Activated gamma-delta T cell treated with anti-CD3 and anti-CD28 coated beads, Interleukin-2, amount 50 U/mL, for 16 hours (primary cell): ENCODE measurements around the gene CCDC40.
"Not testable (repeated sequence)": the region's sequence is repeated elsewhere in the genome, so short reads cannot be mapped to it uniquely, and the experiment has no call there.

Source experiments
- DNase-seq: peaks from one replicate; pipeline ENCODE4 v3.0.0-alpha.2; 2020; ENCODE audit warnings: low read depth

CCDC40 gene

GRCh38 chr17:80045703-80046102 lies 9.3 kb downstream of the CCDC40 start:
- no peak for DNase-seq

DNA sequence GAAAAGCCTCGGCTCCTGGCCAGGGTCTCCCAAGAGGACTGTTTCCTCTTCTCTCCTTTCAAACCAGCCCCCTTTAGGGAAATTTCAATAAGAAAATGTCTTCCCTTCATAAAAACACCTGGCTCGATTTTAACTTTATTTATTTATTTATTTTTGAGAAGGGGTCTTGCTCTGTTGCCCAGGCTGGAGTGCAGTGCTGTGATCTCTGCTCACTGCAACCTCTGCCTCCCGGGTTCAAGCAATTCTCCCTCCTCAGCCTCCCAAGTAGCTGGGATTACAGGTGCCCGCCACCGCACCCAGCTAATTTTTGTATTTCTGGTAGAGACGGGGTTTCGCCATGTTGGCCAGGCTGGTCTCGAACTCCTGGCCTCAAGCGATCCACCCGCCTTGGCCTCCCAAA lies 10.3 kb downstream of the CCDC40 start:
- not testable (repeated sequence) for DNase-seq

GRCh38 chr17:80047176-80047575 lies 10.7 kb downstream of the CCDC40 start:
- DNase-seq = no peak

- DNase-seq = no peak
Measured at GRCh38 chr17:80049986-80050385, 13.5 kb downstream of the CCDC40 start.

DNA sequence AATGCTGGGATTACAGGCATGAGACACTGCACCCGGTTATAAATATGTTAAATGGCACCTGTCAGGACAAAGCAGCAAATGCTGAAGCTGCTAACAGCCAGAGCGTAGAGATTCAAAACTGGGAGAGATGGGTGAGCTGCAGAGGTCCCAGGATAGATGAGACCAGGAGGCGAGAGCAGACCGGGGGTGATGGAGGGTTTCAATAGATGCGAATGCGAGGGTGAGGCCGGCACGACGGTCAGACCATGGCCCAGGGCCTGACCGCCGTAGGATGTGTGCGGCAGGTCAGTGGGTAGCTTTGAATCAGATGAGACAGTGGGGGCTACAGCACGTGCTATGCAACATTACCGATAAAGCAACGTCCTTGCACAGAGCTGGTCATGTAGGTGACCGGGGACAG lies 14.3 kb downstream of the CCDC40 start:
- DNase-seq = no peak

- DNase-seq = no peak
Measured at GRCh38 chr17:80051681-80052080, 15.2 kb downstream of the CCDC40 start.

- DNase-seq = no peak
Measured at GRCh38 chr17:80053102-80053501, 16.7 kb downstream of the CCDC40 start.

DNA sequence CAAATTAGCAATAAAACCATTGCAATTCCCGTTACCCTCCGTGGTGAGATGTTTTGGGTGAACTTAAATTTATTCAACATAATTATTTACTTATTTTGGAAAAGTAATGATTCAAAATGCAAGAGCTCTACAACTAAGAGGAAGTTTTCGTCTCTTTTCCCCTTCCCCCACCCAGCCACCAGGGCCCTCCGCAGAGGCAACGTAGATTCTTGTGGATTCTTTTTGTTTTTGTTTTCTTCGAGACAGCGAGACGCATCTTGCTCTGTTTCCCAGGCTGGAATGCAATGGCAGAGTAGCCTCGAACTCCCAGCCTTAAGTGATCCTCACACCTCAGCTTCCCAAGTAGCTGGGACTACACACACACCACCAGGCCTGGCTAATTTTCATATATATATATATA lies 19.2 kb downstream of the CCDC40 start:
- DNase-seq = no peak

- no peak for DNase-seq
Measured at GRCh38 chr17:80058311-80058955, 22.0 kb downstream of the CCDC40 start.

- no peak for DNase-seq
Measured at GRCh38 chr17:80060644-80061043, 24.2 kb downstream of the CCDC40 start.

DNA sequence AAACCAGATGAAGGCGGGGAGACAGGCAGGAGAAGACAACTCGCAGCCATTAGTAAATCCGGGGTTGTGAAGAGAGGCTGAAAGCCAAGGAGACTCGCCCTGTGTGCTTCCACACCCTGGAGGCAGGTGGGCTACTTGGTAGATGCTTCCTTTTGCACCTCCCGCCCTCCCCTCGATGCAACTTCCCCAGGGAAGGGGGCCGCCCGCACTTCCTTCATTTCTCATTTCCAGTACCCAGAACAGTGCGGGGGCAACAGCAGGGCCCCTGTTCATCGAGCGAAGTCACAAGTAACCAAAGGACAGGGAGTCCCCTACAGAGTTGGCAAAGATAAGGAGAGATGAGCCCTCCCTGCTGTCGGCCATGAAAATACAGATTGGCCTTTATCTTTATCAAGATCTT lies 25.0 kb downstream of the CCDC40 start:
- no peak for DNase-seq

DNA sequence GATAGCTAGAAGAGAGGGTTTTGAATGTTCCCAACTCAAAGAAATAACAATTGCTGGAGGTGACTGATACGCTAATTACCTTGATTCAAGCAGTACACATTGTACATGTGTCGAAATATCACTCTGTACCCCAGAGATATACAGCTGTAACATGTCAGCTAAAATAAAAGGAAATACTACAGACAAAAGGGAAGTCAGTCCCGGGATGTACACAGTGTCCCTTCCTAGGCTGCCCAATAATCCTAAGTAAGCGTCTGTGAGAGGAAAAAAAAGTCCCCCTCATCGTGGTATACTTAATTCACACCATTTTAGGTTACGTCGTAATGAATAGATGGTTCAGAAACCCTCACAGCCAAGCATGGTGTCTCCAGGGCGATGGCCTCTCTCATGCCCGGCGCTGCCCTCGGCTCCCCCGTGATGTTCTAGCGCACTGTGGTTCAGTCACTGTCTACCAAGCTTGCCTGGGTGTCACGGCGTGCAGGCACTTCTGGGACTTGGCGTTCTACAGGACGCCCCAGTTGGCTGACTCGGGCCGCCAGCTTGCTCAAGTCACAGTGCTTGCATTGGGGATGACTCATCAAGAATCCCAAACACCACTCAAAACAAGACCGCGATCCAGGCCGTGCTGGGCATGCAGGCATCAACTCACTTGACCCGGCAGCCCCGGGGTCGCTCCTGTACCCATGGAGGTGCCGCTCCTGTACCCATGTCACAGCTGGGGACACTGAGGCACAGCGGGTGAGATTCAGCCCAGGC lies 27.6 kb downstream of the CCDC40 start:
- DNase-seq = no peak

DNA sequence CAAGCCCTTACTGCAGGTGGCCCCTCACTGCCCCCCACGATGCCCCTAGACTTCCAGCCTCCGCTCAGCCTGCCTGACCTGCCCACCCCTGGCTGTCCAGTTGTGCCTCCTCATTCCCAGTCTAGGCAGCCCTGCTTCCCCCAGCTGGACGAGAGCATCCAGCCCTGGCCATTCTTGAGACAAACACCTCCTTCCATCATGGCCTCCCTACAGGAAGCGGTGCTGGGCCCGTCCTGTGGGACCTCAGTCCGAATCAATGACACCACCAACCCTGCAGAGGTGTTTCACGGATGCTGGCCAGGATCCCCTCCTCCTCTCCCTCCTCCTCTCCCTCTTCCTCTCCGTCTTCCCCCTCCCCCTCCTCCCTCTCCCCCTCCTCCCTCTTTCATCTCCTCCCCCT lies 28.3 kb downstream of the CCDC40 start:
- no peak for DNase-seq

DNA sequence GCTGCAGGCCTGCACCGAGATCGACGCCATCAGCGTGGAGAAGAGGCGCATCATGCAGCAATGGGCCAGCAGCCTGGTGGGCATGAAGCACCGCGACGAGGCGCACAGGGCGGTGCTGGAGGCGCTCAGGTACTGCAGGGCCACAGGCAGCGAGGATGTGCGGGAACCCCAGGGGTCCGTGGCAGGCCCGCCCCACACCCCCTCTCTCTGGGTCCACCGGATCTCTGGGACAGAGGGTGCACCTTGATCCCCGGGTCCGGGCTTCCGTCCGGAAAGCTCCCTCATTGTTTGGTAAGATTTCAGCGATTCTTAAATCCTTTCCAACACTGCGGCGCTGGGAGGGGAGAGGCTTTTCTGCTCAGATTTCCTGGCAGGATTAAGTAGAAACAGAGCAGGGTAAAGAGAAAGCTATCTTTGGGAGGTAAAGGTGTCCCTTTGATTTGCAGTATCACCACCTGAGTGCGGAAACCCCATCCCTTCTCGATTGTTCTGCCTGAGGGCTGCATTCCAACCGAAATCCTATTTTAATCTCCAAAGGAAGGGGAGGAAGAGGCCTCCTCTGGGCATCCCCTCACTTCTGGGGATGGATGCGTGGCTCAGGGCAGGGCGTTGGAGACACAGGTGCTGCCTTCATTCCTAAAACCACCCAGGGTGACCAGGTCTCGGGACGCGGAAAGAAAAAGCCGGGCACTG lies 29.2 kb downstream of the CCDC40 start:
- no peak for DNase-seq

- no peak for DNase-seq
Measured at GRCh38 chr17:80067393-80067986, 31.0 kb downstream of the CCDC40 start.

DNA sequence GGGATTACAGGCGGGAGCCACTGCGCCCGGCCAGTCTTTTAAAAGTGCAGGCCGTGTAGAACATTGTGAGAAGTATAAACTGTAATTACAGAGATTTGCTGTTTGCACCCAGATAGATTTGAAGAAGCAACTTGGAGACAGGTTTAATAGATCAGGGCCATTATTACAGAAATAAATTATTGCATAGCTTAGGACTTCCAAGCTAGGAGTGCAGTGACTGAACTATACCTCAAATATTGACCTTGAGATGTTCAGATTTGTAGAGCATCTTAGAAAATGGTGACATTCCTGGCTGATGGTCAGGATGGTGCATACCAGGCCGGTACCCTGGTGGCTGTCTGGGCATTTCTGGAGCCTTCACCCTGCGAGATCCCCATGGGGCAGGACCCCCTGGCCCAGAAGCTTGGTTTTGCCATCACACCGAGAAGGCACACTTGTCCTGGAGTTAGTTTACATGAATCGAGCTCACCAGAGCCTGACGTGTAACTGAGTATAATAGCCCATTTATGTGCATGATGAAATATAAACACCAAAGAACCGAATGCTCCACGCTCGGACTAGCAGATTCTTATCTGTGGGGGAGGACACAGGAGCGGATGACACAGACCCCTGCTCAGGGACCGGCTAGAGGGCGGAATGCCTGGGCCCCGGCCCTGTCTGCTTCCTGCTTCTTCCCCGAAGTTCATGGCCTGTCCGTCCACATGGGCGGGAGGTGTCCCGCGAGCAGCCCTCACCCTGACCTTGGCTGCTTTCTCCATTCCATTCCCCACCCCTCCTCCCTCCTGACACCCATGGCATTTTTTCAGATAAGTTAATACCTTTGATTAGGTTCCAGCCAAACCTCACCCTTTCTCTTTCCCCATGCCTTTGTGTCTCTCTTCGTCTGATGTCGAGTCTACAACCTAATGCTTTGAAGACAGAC lies 32.1 kb downstream of the CCDC40 start:
- DNase-seq = no peak

- DNase-seq = no peak
Measured at GRCh38 chr17:80070375-80071115, 34.1 kb downstream of the CCDC40 start.

- DNase-seq = no peak
Measured at GRCh38 chr17:80071116-80071841, 34.8 kb downstream of the CCDC40 start.

- no peak for DNase-seq
Measured at GRCh38 chr17:80072410-80072809, 36.0 kb downstream of the CCDC40 start.

DNA sequence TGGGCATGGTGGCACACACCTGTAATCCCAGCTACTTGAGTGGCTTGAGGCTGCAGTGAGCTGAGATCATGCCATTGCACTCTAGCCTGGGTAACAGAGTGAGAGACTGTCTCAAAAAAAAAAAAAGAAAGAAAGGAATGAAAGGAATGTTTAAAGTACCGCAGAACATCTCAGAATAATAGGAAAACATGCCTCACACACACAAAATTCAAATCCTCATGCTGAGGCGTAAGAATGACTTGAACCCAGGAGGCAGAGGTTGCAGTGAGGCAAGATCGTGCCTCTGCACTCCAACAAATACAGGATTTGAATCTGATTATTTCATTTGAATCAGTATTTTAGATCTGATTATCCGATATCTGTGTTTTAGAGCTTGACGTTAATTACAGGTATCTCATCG lies 43.6 kb downstream of the CCDC40 start:
- DNase-seq = no peak
